Measurements from ENCODE around the gene CHD6.

The CHD6 gene

DNA sequence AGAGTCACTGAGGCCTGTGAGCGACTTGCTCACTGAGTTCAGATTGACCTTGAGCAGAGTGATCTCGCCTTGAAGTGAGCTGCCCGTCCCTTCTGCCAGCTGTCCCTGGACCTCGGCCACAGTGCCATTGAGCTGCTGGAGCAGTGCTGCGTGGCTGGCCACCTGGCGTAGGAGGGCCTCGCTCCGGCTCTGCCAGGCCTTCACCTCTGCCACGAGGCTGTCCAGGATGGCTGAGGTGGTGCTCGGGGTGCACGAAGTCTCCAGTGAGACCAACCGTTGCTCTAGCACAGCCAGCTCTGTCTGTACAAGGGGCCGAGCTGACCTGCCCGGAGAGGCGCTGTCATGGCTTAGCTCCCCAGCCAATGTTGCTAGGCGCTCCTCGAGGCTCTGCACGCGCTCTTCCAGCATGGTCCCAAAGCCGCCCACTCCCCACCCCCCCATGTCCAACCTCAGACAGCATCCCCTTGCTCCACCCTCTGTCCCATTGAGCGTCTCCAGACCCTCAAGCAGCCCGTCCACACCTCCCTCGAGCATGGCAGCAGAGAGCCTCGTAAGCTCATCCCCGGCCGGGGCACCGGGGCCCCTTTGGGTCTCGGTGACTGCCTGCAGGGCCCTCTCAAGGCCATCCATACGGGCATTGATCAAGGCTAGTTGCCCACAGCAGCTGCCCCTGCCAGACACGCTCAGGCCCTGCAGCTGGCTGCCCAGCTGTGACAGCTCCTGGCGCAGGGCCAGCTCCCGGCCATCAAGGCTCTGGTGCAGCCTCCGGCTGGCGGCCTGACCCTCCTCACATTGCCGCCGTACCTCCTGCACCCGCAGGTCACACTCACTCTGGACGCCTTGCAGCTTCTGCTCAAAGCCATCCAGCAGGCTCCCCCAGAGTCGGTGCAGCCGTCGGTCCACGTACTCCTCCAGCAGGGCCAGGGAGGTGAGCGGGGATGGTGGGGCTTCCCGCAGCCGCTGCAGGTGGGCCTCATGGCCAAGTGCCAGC lies 256.1 kb downstream of the CHD6 start:
- no peak overlapping the region for H3K27ac ChIP-seq
- H3K9ac ChIP-seq (ENCODE audit: insufficient read length), result no peak overlapping the region
- no peak for DNase-seq (ENCODE audit: low read depth, low spot score)
- TF ChIP-seq POLR2AphosphoS5 (IDR thresholded peaks at IDR 0.05; ENCODE audit: borderline replicate concordance, low read depth, low read length), result no peak
- no peak for TF ChIP-seq FOXP2 (optimal IDR thresholded peaks at IDR 0.05; ENCODE audit: control extremely low read depth, extremely low read length, insufficient read depth)
- TF ChIP-seq EZH2 (IDR thresholded peaks at IDR 0.05), result no peak
- H3K36me3 ChIP-seq (ENCODE audit: insufficient read depth, low read length), result no peaks in the 10 kb centered on the region
- no peak overlapping the region for H3K4me3 ChIP-seq
- no peaks in the 10 kb centered on the region for H3K9me3 ChIP-seq (ENCODE audit: low read depth, low read length)

DNA sequence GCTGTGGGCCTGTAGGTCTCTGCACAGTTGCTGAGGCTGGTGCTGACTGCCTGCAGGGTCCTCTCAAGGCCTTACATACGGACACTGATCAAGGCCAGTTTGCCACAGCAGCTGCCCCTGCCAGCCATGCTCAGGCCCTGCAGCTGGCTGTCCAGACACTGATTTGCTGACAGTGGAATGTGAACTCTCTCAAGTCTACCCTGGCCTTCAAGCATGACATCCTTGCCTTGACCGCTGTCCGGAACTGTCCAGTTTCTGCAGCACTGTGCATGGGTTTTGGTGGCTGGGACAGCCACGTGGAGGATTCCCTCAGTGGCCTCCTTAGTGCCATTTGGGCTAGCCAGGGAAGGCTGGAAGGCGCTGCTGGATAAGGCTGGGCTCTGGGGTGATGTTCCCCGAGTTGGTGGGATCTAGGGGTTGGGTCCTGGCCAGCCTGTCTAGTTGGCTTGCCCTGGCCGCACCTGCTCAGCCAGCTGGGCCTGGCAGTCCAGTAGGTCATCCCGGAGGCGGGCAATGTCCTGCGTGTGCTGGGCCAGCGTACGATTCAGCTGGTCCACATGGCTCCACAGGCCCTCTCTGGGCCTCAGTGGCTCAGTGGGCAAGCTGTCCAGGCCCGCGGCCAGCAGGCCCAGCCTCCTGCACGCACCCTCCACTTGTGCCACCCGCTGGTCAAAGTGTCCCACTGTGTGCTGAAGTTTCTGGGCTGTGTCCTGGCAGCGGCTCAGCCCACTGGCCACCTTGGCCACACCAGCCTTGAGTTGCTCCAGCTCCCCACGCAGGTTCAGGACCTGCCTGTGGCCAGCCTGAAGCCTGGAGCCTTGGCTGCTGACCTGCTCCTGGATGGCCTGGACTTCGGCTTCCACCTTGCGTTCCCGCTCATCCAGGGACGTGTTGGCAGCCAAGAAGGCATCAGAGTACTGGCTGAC lies 257.1 kb downstream of the CHD6 start:
- no peak for DNase-seq (ENCODE audit: low read depth, low spot score)
- Histone ChIP-seq H3K36me3 (ENCODE audit: insufficient read depth, low read length) (no peaks in the 10 kb centered on the region), H3K27ac (no peak overlapping the region), H3K4me3 (no peak overlapping the region), H3K9ac (ENCODE audit: insufficient read length) (no peak overlapping the region), H3K9me3 (ENCODE audit: low read depth, low read length) (no peaks in the 10 kb centered on the region)
- TF ChIP-seq POLR2AphosphoS5 (IDR thresholded peaks at IDR 0.05; ENCODE audit: borderline replicate concordance, low read depth, low read length), result no peak
- TF ChIP-seq FOXP2 (optimal IDR thresholded peaks at IDR 0.05; ENCODE audit: control extremely low read depth, extremely low read length, insufficient read depth), result no peak

DNA sequence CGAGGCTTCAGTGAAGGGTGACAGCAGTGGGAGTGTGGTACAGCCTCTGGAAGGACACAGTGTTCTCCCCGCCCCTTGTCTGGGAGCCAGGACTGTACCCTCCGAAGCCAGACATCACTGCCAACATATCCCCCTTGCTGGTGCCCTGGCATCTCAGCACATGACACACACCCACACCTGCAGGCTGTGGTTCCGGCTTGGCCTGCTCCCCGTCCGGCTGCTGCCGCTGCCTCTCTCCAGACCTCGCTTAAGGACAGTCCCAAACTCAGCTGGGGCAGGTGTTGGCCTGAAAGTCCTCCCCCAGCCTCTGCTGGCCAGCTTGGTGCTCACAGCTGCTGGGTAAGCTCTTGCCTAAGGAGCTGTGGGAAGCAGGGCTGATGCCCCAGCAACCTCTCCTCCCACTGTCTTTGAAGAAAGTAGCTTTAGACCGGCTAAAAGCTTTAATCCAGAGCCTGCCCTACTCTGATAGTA lies 258.6 kb downstream of the CHD6 start:
- H3K9ac ChIP-seq (ENCODE audit: insufficient read length), result no peak overlapping the region
- no peaks in the 10 kb centered on the region for H3K36me3 ChIP-seq (ENCODE audit: insufficient read depth, low read length)
- no peaks in the 10 kb centered on the region for H3K9me3 ChIP-seq (ENCODE audit: low read depth, low read length)
- DNase-seq (ENCODE audit: low read depth, low spot score), result no peak
- no peak overlapping the region for H3K27ac ChIP-seq
- TF ChIP-seq POLR2AphosphoS5 (IDR thresholded peaks at IDR 0.05; ENCODE audit: borderline replicate concordance, low read depth, low read length) (no peak), FOXP2 (optimal IDR thresholded peaks at IDR 0.05; ENCODE audit: control extremely low read depth, extremely low read length, insufficient read depth) (no peak), EZH2 (IDR thresholded peaks at IDR 0.05) (no peak)
- no peak overlapping the region for H3K4me3 ChIP-seq

DNA sequence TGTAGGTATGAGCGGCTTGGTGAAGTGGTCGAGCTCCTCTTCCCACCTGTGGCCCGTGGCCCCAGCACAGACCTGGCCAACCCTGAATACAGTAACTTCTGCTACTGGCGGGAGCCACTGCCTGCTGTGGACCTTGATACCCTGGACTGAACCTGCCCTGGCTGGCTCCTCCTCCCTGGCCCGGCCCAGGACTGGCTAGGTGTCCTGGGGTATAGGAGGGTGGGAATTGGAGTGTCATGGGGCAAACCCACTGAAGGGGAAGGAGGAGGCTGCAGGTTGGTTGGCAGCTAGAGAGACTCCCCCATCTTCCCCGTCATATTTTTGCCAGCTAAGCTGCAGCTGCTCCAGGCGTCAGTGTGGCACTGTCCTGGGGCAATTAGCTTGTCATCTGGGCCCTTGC lies 259.5 kb downstream of the CHD6 start:
- H3K36me3 ChIP-seq (ENCODE audit: insufficient read depth, low read length), result no peaks in the 10 kb centered on the region
- TF ChIP-seq POLR2AphosphoS5 (IDR thresholded peaks at IDR 0.05; ENCODE audit: borderline replicate concordance, low read depth, low read length) (no peak), FOXP2 (optimal IDR thresholded peaks at IDR 0.05; ENCODE audit: control extremely low read depth, extremely low read length, insufficient read depth) (no peak)
- no peak overlapping the region for H3K4me3 ChIP-seq
- DNase-seq (ENCODE audit: low read depth, low spot score), result no peak
- H3K27ac ChIP-seq, result no peak overlapping the region
- no peak overlapping the region for H3K9ac ChIP-seq (ENCODE audit: insufficient read length)
- no peaks in the 10 kb centered on the region for H3K9me3 ChIP-seq (ENCODE audit: low read depth, low read length)

DNA sequence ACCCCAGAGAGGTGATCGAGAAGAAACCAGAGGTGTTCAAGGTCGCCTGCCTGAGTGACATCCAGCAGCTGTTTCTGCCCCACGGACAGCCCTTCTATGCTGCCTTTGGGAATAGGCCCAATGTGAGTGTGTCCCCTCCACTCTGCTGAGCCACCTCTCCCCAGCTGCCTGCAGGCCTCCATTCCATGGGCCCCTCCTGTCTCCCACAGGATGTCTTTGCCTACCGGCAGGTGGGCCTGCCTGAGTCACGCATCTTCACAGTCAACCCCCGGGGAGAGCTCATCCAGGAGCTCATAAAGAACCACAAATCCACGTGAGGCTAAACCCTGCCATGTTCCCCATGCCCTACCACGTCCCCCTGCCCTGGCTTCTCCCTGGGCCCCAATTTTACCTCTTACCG lies 259.9 kb downstream of the CHD6 start:
- TF ChIP-seq FOXP2 (optimal IDR thresholded peaks at IDR 0.05; ENCODE audit: control extremely low read depth, extremely low read length, insufficient read depth), result no peak
- no peak for TF ChIP-seq POLR2AphosphoS5 (IDR thresholded peaks at IDR 0.05; ENCODE audit: borderline replicate concordance, low read depth, low read length)
- no peak for TF ChIP-seq EZH2 (IDR thresholded peaks at IDR 0.05)
- H3K9ac ChIP-seq (ENCODE audit: insufficient read length), result no peak overlapping the region

DNA sequence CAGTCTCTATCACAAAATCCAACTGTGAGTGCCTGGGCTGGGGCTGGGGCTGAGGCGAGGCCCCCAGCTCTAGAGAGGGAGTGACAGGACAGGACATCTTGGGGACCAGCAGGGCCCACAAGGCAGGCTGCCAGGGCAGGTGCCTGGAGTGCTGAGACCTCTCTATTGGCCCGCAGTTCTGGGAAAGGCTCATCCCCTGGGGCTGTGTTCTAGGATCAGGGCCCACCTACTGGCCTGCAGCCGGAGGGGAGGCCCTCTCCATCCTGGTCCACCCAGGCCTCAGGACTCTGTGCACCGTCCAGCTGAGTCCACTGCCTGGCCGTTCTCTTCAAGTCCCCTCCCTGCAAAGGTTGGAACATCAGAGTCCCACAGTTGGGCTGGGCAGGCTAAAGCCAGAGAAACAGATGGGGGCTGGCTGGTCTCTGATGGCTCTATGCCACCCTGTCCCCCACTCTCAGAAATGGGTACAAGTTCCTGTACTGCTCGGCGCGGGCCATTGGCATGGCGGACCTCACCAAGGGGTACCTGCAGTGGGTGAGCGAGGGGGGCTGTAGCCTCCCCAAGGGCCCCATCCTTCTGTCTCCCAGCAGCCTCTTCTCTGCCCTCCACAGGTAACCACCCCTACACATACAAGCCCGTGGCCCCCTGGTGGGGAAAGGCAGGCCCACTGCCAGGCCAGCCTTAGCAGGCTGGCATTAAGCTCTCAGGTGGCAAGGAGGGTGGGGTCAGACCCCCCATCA lies 260.6 kb downstream of the CHD6 start:
- Histone ChIP-seq H3K36me3 (ENCODE audit: insufficient read depth, low read length) (no peaks in the 10 kb centered on the region), H3K27ac (no peak overlapping the region), H3K4me3 (no peak overlapping the region), H3K9me3 (ENCODE audit: low read depth, low read length) (no peaks in the 10 kb centered on the region), H3K9ac (ENCODE audit: insufficient read length) (no peak overlapping the region)
- DNase-seq (ENCODE audit: low read depth, low spot score), result no peak
- TF ChIP-seq EZH2 (IDR thresholded peaks at IDR 0.05) (no peak), POLR2AphosphoS5 (IDR thresholded peaks at IDR 0.05; ENCODE audit: borderline replicate concordance, low read depth, low read length) (no peak), FOXP2 (optimal IDR thresholded peaks at IDR 0.05; ENCODE audit: control extremely low read depth, extremely low read length, insufficient read depth) (no peak)

More for the DNA sequence above, 259.9 kb downstream of the CHD6 start:
- Histone ChIP-seq H3K36me3 (ENCODE audit: insufficient read depth, low read length) (no peaks in the 10 kb centered on the region), H3K9me3 (ENCODE audit: low read depth, low read length) (no peaks in the 10 kb centered on the region), H3K27ac (no peak overlapping the region), H3K4me3 (no peak overlapping the region)
- no peak for DNase-seq (ENCODE audit: low read depth, low spot score)

DNA sequence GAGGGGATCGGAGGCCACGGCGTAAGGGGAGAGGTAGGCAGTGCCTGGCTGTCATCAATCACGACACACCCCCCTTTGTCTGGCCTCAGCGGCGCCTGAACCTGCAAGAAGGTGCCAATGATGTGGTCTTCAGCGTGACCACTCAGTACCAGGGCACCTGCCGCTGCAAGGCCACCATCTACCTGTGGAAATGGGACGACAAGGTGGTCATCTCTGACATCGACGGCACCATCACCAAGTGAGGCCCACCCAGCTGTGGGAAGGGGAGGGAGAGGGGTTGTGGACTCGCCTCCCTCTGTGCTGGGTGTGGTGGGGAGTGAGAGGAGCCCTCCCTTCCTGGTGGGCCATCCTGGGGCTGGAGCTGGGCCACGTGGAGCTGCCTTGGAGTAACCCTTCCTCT lies 261.2 kb downstream of the CHD6 start:
- DNase-seq (ENCODE audit: low read depth, low spot score), result no peak
- H3K9ac ChIP-seq (ENCODE audit: insufficient read length), result no peak overlapping the region
- no peak overlapping the region for H3K4me3 ChIP-seq
- no peaks in the 10 kb centered on the region for H3K36me3 ChIP-seq (ENCODE audit: insufficient read depth, low read length)
- no peak overlapping the region for H3K27ac ChIP-seq
- TF ChIP-seq FOXP2 (optimal IDR thresholded peaks at IDR 0.05; ENCODE audit: control extremely low read depth, extremely low read length, insufficient read depth) (no peak), EZH2 (IDR thresholded peaks at IDR 0.05) (no peak), POLR2AphosphoS5 (IDR thresholded peaks at IDR 0.05; ENCODE audit: borderline replicate concordance, low read depth, low read length) (no peak)
- no peaks in the 10 kb centered on the region for H3K9me3 ChIP-seq (ENCODE audit: low read depth, low read length)

Data from SK-N-MC (cell line).